AG08395 (cell line): ENCODE results near the gene PLXNA4.

ENCODE experiments used
- DNase-seq: peaks from one replicate; pipeline ENCODE4 v3.0.0; 2012; ENCODE audit warnings: mixed read lengths, low spot score

Gene PLXNA4

GRCh38 chr7:132084776-132085388 lies 491.4 kb downstream of the PLXNA4 start:
- no peak for DNase-seq

- no peak for DNase-seq
Observed at GRCh38 chr7:132083537-132084123, 492.6 kb downstream of the PLXNA4 start.

GRCh38 chr7:132083126-132083525 lies 493.1 kb downstream of the PLXNA4 start:
- no peak for DNase-seq

- no peak for DNase-seq
Observed at GRCh38 chr7:132082394-132082793, 493.9 kb downstream of the PLXNA4 start.

- no peak for DNase-seq
Observed at GRCh38 chr7:132081686-132082085, 494.6 kb downstream of the PLXNA4 start.

GRCh38 chr7:132080967-132081668 lies 495.2 kb downstream of the PLXNA4 start:
- DNase-seq = peak; percentile 96

- DNase-seq = no peak
Observed at GRCh38 chr7:132080467-132080866, 495.8 kb downstream of the PLXNA4 start.

GRCh38 chr7:132078891-132079735 lies 497.2 kb downstream of the PLXNA4 start:
- DNase-seq = no peak

GRCh38 chr7:132077971-132078685 lies 498.1 kb downstream of the PLXNA4 start:
- DNase-seq = no peak

GRCh38 chr7:132076301-132077035 lies 499.8 kb downstream of the PLXNA4 start:
- DNase-seq = no peak

- DNase-seq = peak; percentile 34
Observed at GRCh38 chr7:132075515-132075914, 500.8 kb downstream of the PLXNA4 start.

GRCh38 chr7:132073920-132074589 lies 502.2 kb downstream of the PLXNA4 start:
- peak; percentile 10 for DNase-seq
